ENCODE measurements around the gene NFYA.

NFYA gene

DNA sequence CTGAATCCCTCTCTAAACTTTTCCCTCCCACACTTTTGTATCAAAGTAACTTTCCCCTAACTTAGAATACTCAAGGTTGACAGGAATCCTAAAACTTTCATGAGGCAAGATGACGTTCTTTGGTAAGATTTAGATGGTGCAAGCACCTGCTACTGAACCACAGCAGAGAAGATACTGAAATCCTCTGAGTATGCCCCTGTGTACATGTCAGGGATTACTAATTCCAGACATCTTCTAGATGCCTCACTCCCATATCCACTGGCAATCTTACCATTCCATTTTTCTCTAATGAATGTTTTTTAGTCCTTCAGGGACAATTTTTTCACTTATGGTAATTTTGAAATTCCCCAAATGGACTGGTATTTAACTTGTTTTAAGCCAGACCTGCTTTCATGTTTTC lies 10.7 kb upstream of the NFYA start:
- Mint-ChIP-seq H3K4me3 (no peak overlapping the region), H3K9me3 (no peaks in the 10 kb centered on the region), H3K27ac (no peak overlapping the region), H3K36me3 (ENCODE audit: low read depth) (peaks cover 36% of the 10 kb centered on the region), H3K4me1 (peaks cover 53% of the 10 kb centered on the region), H3K27me3 (ENCODE audit: low read depth, poor library complexity) (peaks cover 9% of the 10 kb centered on the region)
- no peak for DNase-seq
- no peak for TF ChIP-seq CTCF (IDR thresholded peaks at IDR 0.05)

GRCh38 chr6:41063884-41064285 lies 8.9 kb upstream of the NFYA start:
- Mint-ChIP-seq H3K4me1 (peaks cover 36% of the 10 kb centered on the region), H3K9me3 (no peaks in the 10 kb centered on the region), H3K27me3 (ENCODE audit: low read depth, poor library complexity) (peaks cover 5% of the 10 kb centered on the region), H3K36me3 (ENCODE audit: low read depth) (peaks cover 44% of the 10 kb centered on the region), H3K4me3 (no peak overlapping the region), H3K27ac (no peak overlapping the region)
- DNase-seq: no peak
- no peak for TF ChIP-seq CTCF (IDR thresholded peaks at IDR 0.05)

GRCh38 chr6:41064841-41065240 lies 7.9 kb upstream of the NFYA start:
- Mint-ChIP-seq H3K4me1 (peaks cover 26% of the 10 kb centered on the region), H3K9me3 (no peaks in the 10 kb centered on the region), H3K4me3 (no peak overlapping the region), H3K27ac (no peak overlapping the region), H3K27me3 (ENCODE audit: low read depth, poor library complexity) (peaks cover 4% of the 10 kb centered on the region), H3K36me3 (ENCODE audit: low read depth) (peaks cover 44% of the 10 kb centered on the region)
- TF ChIP-seq CTCF (IDR thresholded peaks at IDR 0.05): no peak
- no peak for DNase-seq

- Mint-ChIP-seq H3K4me1 (peaks cover 29% of the 10 kb centered on the region), H3K36me3 (ENCODE audit: low read depth) (peaks cover 38% of the 10 kb centered on the region), H3K27ac (no peak overlapping the region), H3K4me3 (no peak overlapping the region), H3K27me3 (ENCODE audit: low read depth, poor library complexity) (peaks cover 4% of the 10 kb centered on the region), H3K9me3 (no peaks in the 10 kb centered on the region)
- no peak for DNase-seq
- TF ChIP-seq CTCF (IDR thresholded peaks at IDR 0.05): no peak
Observed at GRCh38 chr6:41065550-41066026, 7.2 kb upstream of the NFYA start.

DNA sequence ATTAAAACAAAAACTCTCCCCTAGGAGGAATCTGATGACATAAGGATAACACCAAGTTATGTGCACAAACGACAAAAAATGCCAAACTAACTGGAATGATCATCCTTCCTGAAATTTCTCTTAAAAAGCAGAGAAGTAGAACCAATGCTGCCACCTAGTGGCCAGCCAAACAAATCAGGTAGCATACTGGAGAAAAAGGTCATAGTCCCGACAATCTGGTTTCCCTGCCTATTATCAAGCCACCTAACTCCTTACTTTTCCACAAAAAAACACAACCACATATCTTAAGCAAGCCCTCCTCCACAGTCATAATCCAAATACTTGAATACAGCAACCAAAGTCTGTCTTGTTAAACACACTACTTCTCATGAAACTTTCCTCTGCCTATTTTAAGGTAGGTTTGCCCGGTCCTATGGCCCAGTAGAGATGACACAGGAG lies 5.9 kb upstream of the NFYA start:
- TF ChIP-seq CTCF (IDR thresholded peaks at IDR 0.05): peak; percentile 81

GRCh38 chr6:41071501-41071922 lies 1.3 kb upstream of the NFYA start:
- peak overlapping the region; percentile 99 for H3K27ac Mint-ChIP-seq
- TF ChIP-seq CTCF (IDR thresholded peaks at IDR 0.05): no peak
- no peak for DNase-seq
- H3K9me3 Mint-ChIP-seq: no peaks in the 10 kb centered on the region
- peaks cover 50% of the 10 kb centered on the region for H3K4me1 Mint-ChIP-seq
- peaks cover 13% of the 10 kb centered on the region for H3K36me3 Mint-ChIP-seq (ENCODE audit: low read depth)
- H3K4me3 Mint-ChIP-seq: peak overlapping the region; percentile 94
- H3K27me3 Mint-ChIP-seq (ENCODE audit: low read depth, poor library complexity): no peaks in the 10 kb centered on the region

More for the DNA sequence above, 5.9 kb upstream of the NFYA start:
- Mint-ChIP-seq H3K27me3 (ENCODE audit: low read depth, poor library complexity) (no peaks in the 10 kb centered on the region), H3K9me3 (no peaks in the 10 kb centered on the region), H3K36me3 (ENCODE audit: low read depth) (peaks cover 27% of the 10 kb centered on the region), H3K27ac (no peak overlapping the region), H3K4me1 (peaks cover 40% of the 10 kb centered on the region), H3K4me3 (no peak overlapping the region)
- DNase-seq: peak; percentile 78
